ENCODE results near the gene ANKRD12.

The ANKRD12 gene

DNA sequence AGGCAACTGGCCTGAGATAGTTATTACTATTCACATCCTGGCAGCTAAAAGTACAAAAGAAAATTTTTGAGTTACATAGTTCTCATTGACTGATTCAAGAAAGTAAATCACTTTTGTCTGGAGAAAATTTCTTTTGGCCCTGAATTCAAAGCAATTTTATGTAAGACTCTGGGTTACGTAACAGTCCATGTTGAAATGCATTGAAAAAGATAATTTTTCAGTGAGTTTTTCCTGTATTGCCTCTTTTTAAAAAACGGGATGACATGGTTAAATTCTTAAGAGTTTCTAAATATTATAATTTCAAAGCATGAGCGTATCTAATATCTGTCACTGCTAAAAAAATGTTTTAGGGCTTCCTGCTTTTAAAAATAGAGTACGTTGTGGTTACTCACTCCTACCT is 72.7 kb downstream of the ANKRD12 start:
- Histone ChIP-seq H3K27ac (no peak overlapping the region), H3K9me3 (ENCODE audit: control insufficient read depth, low read length) (no peaks in the 10 kb centered on the region), H3K27me3 (ENCODE audit: control insufficient read depth, insufficient read depth, low read length) (no peaks in the 10 kb centered on the region), H3K4me2 (ENCODE audit: low read length) (no peak overlapping the region), H3K36me3 (ENCODE audit: control insufficient read depth, insufficient read depth, low read length) (no peaks in the 10 kb centered on the region), H3K4me3 (ENCODE audit: low read depth, low read length) (no peak overlapping the region), H3K79me2 (peaks cover 3% of the 10 kb centered on the region), H3K9ac (no peak overlapping the region), H3K4me1 (no peaks in the 10 kb centered on the region), H2AFZ (no peak overlapping the region)
- TF ChIP-seq, protein P1, sequence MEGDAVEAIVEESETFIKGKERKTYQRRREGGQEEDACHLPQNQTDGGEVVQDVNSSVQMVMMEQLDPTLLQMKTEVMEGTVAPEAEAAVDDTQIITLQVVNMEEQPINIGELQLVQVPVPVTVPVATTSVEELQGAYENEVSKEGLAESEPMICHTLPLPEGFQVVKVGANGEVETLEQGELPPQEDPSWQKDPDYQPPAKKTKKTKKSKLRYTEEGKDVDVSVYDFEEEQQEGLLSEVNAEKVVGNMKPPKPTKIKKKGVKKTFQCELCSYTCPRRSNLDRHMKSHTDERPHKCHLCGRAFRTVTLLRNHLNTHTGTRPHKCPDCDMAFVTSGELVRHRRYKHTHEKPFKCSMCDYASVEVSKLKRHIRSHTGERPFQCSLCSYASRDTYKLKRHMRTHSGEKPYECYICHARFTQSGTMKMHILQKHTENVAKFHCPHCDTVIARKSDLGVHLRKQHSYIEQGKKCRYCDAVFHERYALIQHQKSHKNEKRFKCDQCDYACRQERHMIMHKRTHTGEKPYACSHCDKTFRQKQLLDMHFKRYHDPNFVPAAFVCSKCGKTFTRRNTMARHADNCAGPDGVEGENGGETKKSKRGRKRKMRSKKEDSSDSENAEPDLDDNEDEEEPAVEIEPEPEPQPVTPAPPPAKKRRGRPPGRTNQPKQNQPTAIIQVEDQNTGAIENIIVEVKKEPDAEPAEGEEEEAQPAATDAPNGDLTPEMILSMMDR (IDR thresholded peaks at IDR 0.05): no peak

DNA sequence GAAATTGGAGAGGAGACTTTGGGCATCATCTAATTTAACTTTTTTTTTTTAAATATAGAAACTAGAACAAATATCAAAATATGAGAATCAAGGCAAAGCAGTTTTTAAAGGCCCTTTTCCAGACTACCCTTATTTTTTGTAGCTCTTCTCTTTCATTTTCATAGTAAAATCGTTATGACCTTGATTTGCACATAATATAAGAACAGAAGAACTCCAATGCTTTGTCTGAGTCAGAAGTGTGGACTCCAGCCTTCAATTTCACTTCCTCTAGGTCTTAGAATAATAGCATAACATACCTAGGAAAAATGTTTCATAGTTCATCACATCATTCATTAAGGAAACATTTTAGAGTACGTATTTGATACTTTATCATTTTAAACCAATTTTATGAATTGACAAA is 74.4 kb downstream of the ANKRD12 start:
- H3K27me3 ChIP-seq (ENCODE audit: control insufficient read depth, insufficient read depth, low read length): no peaks in the 10 kb centered on the region
- H2AFZ ChIP-seq: no peak overlapping the region
- H3K27ac ChIP-seq: no peak overlapping the region
- TF ChIP-seq, protein P1 (IDR thresholded peaks at IDR 0.05): no peak
- no peaks in the 10 kb centered on the region for H3K4me1 ChIP-seq
- H3K79me2 ChIP-seq: no peaks in the 10 kb centered on the region
- no peaks in the 10 kb centered on the region for H3K36me3 ChIP-seq (ENCODE audit: control insufficient read depth, insufficient read depth, low read length)
- H3K9me3 ChIP-seq (ENCODE audit: control insufficient read depth, low read length): no peaks in the 10 kb centered on the region
- H3K4me2 ChIP-seq (ENCODE audit: low read length): no peak overlapping the region
- no peak overlapping the region for H3K4me3 ChIP-seq (ENCODE audit: low read depth, low read length)
- no peak overlapping the region for H3K9ac ChIP-seq

DNA sequence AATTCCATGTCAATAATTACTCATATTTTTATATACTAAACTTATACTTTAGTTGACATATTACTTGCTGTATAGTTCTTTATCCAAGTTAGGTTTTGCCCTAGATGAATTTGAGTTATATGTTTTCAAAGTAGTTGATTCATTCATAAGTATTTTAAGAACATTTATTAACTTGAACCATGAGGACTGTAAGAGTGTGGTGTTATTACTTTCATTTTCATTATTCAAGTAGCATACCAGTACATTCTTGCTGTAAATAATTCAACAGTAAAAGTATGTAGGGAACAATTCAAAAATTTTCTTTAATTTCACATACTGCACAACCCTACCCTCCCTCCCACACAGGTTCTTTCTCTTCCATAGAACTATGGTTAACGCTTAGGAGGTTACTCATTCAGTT is 75.4 kb downstream of the ANKRD12 start:
- no peak overlapping the region for H3K27ac ChIP-seq
- TF ChIP-seq, protein P1 (IDR thresholded peaks at IDR 0.05): no peak
- no peak overlapping the region for H2AFZ ChIP-seq
- H3K4me2 ChIP-seq (ENCODE audit: low read length): no peak overlapping the region
- H3K79me2 ChIP-seq: no peaks in the 10 kb centered on the region
- no peak overlapping the region for H3K4me3 ChIP-seq (ENCODE audit: low read depth, low read length)
- no peaks in the 10 kb centered on the region for H3K27me3 ChIP-seq (ENCODE audit: control insufficient read depth, insufficient read depth, low read length)
- H3K4me1 ChIP-seq: no peaks in the 10 kb centered on the region
- H3K9ac ChIP-seq: no peak overlapping the region
- H3K36me3 ChIP-seq (ENCODE audit: control insufficient read depth, insufficient read depth, low read length): no peaks in the 10 kb centered on the region
- no peaks in the 10 kb centered on the region for H3K9me3 ChIP-seq (ENCODE audit: control insufficient read depth, low read length)

DNA sequence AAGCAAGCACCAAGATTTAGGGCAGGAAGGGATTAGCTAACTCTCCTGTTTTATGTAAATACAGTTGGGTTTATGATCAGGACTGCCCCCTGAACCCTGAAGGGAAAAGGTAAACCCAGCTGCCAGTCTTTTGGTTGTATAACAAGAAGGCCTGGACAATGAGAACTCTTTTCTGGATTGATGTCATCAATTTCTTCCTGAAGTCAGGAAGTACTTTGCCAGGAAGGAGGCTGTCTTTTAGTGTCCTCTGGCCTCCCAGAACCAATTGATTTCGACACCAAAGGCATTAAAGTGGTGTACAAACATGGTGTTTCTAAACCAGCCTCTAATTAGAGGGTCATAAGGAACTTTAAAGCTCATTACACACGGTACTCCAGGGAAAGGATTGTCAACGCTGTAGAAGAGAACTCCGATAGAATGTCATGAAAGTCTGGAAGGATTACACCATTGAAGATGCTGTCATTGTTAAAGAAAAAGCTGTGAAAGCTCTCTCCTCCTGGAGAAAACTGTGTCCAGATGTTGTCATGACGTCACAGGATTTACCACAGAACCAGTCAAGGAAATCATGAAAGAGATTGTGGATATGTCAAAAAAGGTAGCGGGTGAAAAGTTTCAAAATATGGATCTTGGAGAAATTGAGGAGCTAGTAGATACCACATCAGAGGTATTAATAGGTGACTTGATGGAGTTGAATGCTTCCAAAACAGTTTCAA is 78.8 kb downstream of the ANKRD12 start:
- H3K9ac ChIP-seq: no peak overlapping the region
- no peak overlapping the region for H3K4me3 ChIP-seq (ENCODE audit: low read depth, low read length)
- no peaks in the 10 kb centered on the region for H3K9me3 ChIP-seq (ENCODE audit: control insufficient read depth, low read length)
- H3K4me2 ChIP-seq (ENCODE audit: low read length): no peak overlapping the region
- no peaks in the 10 kb centered on the region for H3K79me2 ChIP-seq
- H2AFZ ChIP-seq: no peak overlapping the region
- no peaks in the 10 kb centered on the region for H3K27me3 ChIP-seq (ENCODE audit: control insufficient read depth, insufficient read depth, low read length)
- H3K4me1 ChIP-seq: no peaks in the 10 kb centered on the region
- TF ChIP-seq, protein P1 (IDR thresholded peaks at IDR 0.05): no peak
- no peaks in the 10 kb centered on the region for H3K36me3 ChIP-seq (ENCODE audit: control insufficient read depth, insufficient read depth, low read length)
- H3K27ac ChIP-seq: no peak overlapping the region

DNA sequence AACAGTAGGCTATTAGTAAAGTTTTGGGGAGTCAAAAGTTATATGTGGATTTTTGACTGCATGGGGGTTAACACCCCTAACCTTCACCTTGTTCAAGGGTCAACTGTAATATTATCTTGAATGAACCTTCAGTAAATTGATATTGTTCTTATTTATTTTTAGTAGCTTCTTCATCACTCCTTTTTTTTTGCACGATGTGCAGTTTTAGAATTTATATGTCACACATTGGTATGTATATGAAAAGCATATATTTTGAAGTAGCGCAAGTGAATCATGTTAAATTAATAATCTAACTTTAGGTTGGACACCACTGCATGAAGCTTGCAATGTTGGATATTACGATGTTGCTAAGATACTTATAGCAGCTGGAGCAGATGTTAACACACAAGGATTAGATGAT is 79.9 kb downstream of the ANKRD12 start:
- Histone ChIP-seq H3K9me3 (ENCODE audit: control insufficient read depth, low read length) (no peaks in the 10 kb centered on the region), H3K4me2 (ENCODE audit: low read length) (no peak overlapping the region), H3K79me2 (no peaks in the 10 kb centered on the region), H3K36me3 (ENCODE audit: control insufficient read depth, insufficient read depth, low read length) (no peaks in the 10 kb centered on the region), H3K27me3 (ENCODE audit: control insufficient read depth, insufficient read depth, low read length) (no peaks in the 10 kb centered on the region), H2AFZ (no peak overlapping the region), H3K4me3 (ENCODE audit: low read depth, low read length) (no peak overlapping the region), H3K27ac (no peak overlapping the region), H3K9ac (no peak overlapping the region), H3K4me1 (no peaks in the 10 kb centered on the region)
- TF ChIP-seq, protein P1 (IDR thresholded peaks at IDR 0.05): no peak

Measured in parathyroid adenoma (tissue), 2 donors.